HEK293T (cell line): Measurements from ENCODE around the gene PPIP5K1.

ENCODE experiments used
- CTCF ChIA-PET: fragments of 350-600 bp; formaldehyde crosslinking; extraction: SDS; loops from one replicate; lab custom pipeline; 2021; ENCODE audit warnings: antibody characterized with exemption, inconsistent platforms; lab: Yijun Ruan, JAX
- POLR2A ChIA-PET: fragments of 350-600 bp; formaldehyde crosslinking; extraction: SDS; loops from one replicate; lab custom pipeline; 2020; ENCODE audit warnings: antibody characterized with exemption, inconsistent platforms; lab: Yijun Ruan, JAX
- DNase-seq: peaks from one replicate; pipeline ENCODE4 v3.0.0; 2012; ENCODE audit warnings: mixed read lengths; ENCODE audit errors: extremely low spot score
- ARNT ChIP-seq: fragments of 450-650 bp; IDR thresholded peaks from 2 replicates; pipeline ENCODE4 v1.6.1; 2017; ENCODE audit warnings: mild to moderate bottlenecking
- BHLHE40 ChIP-seq: fragments of 450-650 bp; IDR thresholded peaks from 2 replicates; pipeline ENCODE4 v1.6.1; 2016; ENCODE audit warnings: mild to moderate bottlenecking, moderate library complexity, borderline replicate concordance
- CTBP1 ChIP-seq: fragments of 450-650 bp; IDR thresholded peaks from 2 replicates; pipeline ENCODE4 v1.6.1; 2016; ENCODE audit warnings: borderline replicate concordance
- ELF4 ChIP-seq: fragments of 450-650 bp; IDR thresholded peaks from 2 replicates; pipeline ENCODE4 v1.6.1; 2017; ENCODE audit warnings: antibody characterized with exemption
- FOXA1 ChIP-seq: fragments of 450-650 bp; IDR thresholded peaks from 2 replicates; pipeline ENCODE4 v1.6.1; 2016; ENCODE audit warnings: mild to moderate bottlenecking
- FOXK2 ChIP-seq: fragments of 450-650 bp; IDR thresholded peaks from 2 replicates; pipeline ENCODE4 v1.6.1; 2016; ENCODE audit warnings: mild to moderate bottlenecking
- FOXM1 ChIP-seq: fragments of 450-650 bp; IDR thresholded peaks from 2 replicates; pipeline ENCODE4 v1.6.1; 2017; ENCODE audit warnings: mild to moderate bottlenecking, borderline replicate concordance
- HDGF ChIP-seq: fragments of 450-650 bp; IDR thresholded peaks from 2 replicates; pipeline ENCODE4 v1.6.1; 2017; ENCODE audit warnings: antibody characterized with exemption, borderline replicate concordance
- L3MBTL2 ChIP-seq: fragments of 450-650 bp; conservative IDR thresholded peaks from 2 replicates; pipeline ENCODE4 v1.6.1; 2016; ENCODE audit warnings: mild to moderate bottlenecking
- LEF1 ChIP-seq: fragments of 450-650 bp; IDR thresholded peaks from 2 replicates; pipeline ENCODE4 v1.6.1; 2017; ENCODE audit warnings: mild to moderate bottlenecking, borderline replicate concordance
- NFRKB ChIP-seq: fragments of 450-650 bp; IDR thresholded peaks from 2 replicates; pipeline ENCODE4 v1.6.1; 2016; ENCODE audit warnings: mild to moderate bottlenecking, moderate library complexity
- PKNOX1 ChIP-seq: fragments of 450-650 bp; IDR thresholded peaks from 2 replicates; pipeline ENCODE4 v1.6.1; 2016
- SP1 ChIP-seq: fragments of 450-650 bp; IDR thresholded peaks from 2 replicates; pipeline ENCODE4 v1.6.1; 2017
- SUZ12 ChIP-seq: fragments of 450-650 bp; IDR thresholded peaks from 2 replicates; pipeline ENCODE4 v1.6.1; 2016; ENCODE audit warnings: mild to moderate bottlenecking
- TARDBP ChIP-seq: fragments of 450-650 bp; IDR thresholded peaks from 2 replicates; pipeline ENCODE4 v1.6.1; 2016
- ZNF384 ChIP-seq: fragments of 450-650 bp; IDR thresholded peaks from 2 replicates; pipeline ENCODE4 v1.6.1; 2016

Gene PPIP5K1

GRCh38 chr15:43519196-43519595, 70.8 kb downstream of the PPIP5K1 start:
- ChIA-PET POLR2A (no interaction called here), CTCF (no interaction called here)
- no peak for DNase-seq
- TF ChIP-seq ARNT (no peak), CTBP1 (no peak), SUZ12 (no peak), ZNF384 (no peak), BHLHE40 (no peak), FOXK2 (no peak), TARDBP (no peak), L3MBTL2 (no peak), HDGF (no peak), LEF1 (no peak), FOXM1 (no peak)

GRCh38 chr15:43518197-43518761, 71.7 kb downstream of the PPIP5K1 start:
- TF ChIP-seq CTBP1 (no peak), L3MBTL2 (no peak), HDGF (no peak), LEF1 (no peak), ARNT (no peak), TARDBP (no peak), SP1 (no peak), ZNF384 (no peak), FOXA1 (no peak), FOXK2 (no peak), FOXM1 (no peak), SUZ12 (no peak)
- ChIA-PET CTCF (no interaction called here), POLR2A (interaction anchor here (1.3 kb wide), 1 partner anchor 10 kb away, joined by 3 read pairs; no protein-coding TSS in a partner anchor)
- no peak for DNase-seq

DNA sequence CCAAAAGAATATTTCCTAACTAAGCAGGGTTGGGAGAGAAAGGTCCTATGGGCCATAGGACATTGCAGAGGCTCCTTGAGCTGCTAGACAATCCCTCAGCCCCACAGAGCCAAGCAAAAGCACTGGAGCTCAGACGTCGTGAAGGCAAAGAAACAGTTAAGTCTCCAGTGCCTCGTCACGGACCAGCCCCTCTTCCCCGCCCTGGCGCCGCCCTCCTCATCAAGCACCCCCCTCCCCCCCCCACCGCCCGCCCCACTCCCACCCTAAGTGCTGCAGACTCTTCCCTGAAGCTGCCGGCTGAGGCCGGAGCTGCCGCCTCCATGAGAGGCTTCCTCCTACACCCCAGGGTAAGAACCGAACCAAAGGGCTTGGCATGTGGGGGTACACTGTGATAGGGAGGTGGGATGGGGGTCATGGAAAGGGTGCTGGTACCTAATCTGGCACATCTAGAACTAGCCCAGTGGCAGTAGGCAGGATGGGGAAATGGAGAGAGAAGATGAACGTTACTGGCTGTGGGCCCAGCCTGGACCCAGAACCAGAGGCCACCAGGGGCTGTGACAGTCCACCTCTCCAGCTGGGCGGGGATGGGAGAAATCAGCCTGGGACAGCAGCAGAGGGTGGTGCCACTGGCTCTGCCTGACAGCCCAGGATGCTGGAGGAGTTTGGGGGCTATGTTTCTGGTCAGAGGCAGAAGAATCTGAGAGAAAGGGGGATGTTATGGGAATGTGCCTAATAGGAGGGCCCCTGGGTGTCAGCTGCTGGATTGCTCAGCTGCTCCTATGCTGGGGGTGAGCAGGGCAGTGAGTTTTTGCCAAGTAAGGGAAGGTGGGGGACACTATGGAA, 72.4 kb downstream of the PPIP5K1 start, which contains the start of gene MAP1A:
Gene MAP1A, plus strand, starts transcription at position 255 of the 843 bp plus-strand sequence. CDS start 3,866 bp downstream, outside the sequence.
- ChIA-PET CTCF (no interaction called here), POLR2A (interaction anchor here (0.8 to 1.3 kb wide), 2 partner anchors 11 to 25 kb away, joined by 3 read pairs; no protein-coding TSS in a partner anchor)
- peak; percentile 46 for DNase-seq
- no peak for TF ChIP-seq ZNF384
- no peak for TF ChIP-seq FOXA1
- no peak for TF ChIP-seq HDGF
- no peak for TF ChIP-seq TARDBP
- no peak for TF ChIP-seq ELF4
- no peak for TF ChIP-seq CTBP1

- ChIA-PET POLR2A (interaction anchor here (0.8 kb wide), 1 partner anchor 25 kb away, joined by 3 read pairs; no protein-coding TSS in a partner anchor), CTCF (no interaction called here)
- no peak for DNase-seq
- TF ChIP-seq PKNOX1 (no peak), HDGF (no peak), FOXA1 (no peak), ARNT (no peak), SP1 (no peak), LEF1 (no peak), CTBP1 (no peak), NFRKB (no peak), ZNF384 (no peak), TARDBP (no peak), L3MBTL2 (no peak), SUZ12 (no peak), FOXM1 (no peak)
Observed at GRCh38 chr15:43516801-43517353, 73.1 kb downstream of the PPIP5K1 start.

- ChIA-PET POLR2A (no interaction called here), CTCF (no interaction called here)
- no peak for DNase-seq
- TF ChIP-seq PKNOX1 = no peak
- TF ChIP-seq SUZ12 = no peak
- TF ChIP-seq CTBP1 = no peak
- TF ChIP-seq SP1 = no peak
- TF ChIP-seq TARDBP = no peak
- no peak for TF ChIP-seq FOXM1
- no peak for TF ChIP-seq FOXK2
- no peak for TF ChIP-seq ELF4
- no peak for TF ChIP-seq ZNF384
- TF ChIP-seq LEF1 = no peak
- TF ChIP-seq FOXA1 = no peak
- no peak for TF ChIP-seq ARNT
- no peak for TF ChIP-seq BHLHE40
- TF ChIP-seq HDGF = no peak
- TF ChIP-seq L3MBTL2 = no peak
- TF ChIP-seq NFRKB = no peak
Observed at GRCh38 chr15:43516185-43516584, 73.8 kb downstream of the PPIP5K1 start.

DNA sequence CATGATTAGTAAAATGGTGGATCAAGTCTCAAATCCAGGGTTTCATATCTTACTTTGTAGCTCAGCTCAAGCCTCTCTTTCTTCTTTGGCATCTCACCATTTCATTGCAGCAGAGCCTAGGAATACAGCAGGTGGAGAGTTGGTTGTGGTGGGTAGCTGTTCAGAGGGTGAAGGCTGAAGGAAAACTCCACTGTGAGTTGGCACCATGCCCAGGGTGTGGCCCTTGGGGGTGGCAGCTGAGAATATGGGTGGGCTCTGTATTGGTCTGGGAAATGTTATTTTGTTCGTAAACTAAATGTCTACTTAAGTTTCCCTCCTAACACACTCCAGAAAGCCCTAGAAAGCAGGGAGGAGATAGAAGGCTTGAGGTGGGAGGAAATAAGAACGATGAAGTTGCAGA, 74.3 kb downstream of the PPIP5K1 start:
- POLR2A ChIA-PET = no interaction called here
- TF ChIP-seq FOXM1 = no peak
- TF ChIP-seq ELF4 = no peak
- no peak for TF ChIP-seq PKNOX1
- no peak for TF ChIP-seq LEF1
- TF ChIP-seq SUZ12 = no peak
- TF ChIP-seq ZNF384 = no peak
- no peak for TF ChIP-seq HDGF
- no peak for TF ChIP-seq BHLHE40
- TF ChIP-seq ARNT = no peak
- TF ChIP-seq NFRKB = no peak
- no peak for TF ChIP-seq FOXK2
- no peak for TF ChIP-seq TARDBP
- no peak for TF ChIP-seq SP1
- no peak for TF ChIP-seq CTBP1
- TF ChIP-seq FOXA1 = no peak
- no peak for TF ChIP-seq L3MBTL2
- DNase-seq = no peak
- CTCF ChIA-PET = interaction anchor here (0.6 to 1.3 kb wide), 2 partner anchors 30 to 40 kb away, joined by 3 to 6 read pairs; no protein-coding TSS in a partner anchor
